Measurements from ENCODE around the gene PSMD5. TPM values are rescaled to one million over a fixed set of nuclear protein-coding genes. Genes with fewer than 3 reads are reported as not detected.

PSMD5 gene
- total RNA-seq, 1 experiment from 2014 or later = 86.4 TPM

- POLR2A ChIA-PET (ENCODE audit: unreplicated experiment) = no interaction called here
- no peak overlapping the region for H3K27ac ChIP-seq
- H3K4me3 ChIP-seq = no peak overlapping the region
- H3K79me2 ChIP-seq (ENCODE audit: low read depth) = no peaks in the 10 kb centered on the region
- intact Hi-C loops (cut with micrococcal nuclease; ENCODE audit: unreplicated experiment) = no loop called here
- CTCF ChIA-PET = no interaction called here
- no peak for DNase-seq
- no peaks in the 10 kb centered on the region for H3K4me1 ChIP-seq (replicated peaks; ENCODE audit: insufficient read depth)
- no peak overlapping the region for H2AFZ ChIP-seq
- H3K9me3 ChIP-seq (ENCODE audit: insufficient read depth, low read depth) = no peaks in the 10 kb centered on the region
- no peaks in the 10 kb centered on the region for H4K20me1 ChIP-seq (ENCODE audit: insufficient read depth)
- TF ChIP-seq EZH2 (IDR thresholded peaks at IDR 0.05; ENCODE audit: low read depth) (no peak), CTCF (conservative IDR thresholded peaks at IDR 0.05) (no peak)
- H3K27me3 ChIP-seq (ENCODE audit: insufficient read depth, low read depth) = no peaks in the 10 kb centered on the region
- H3F3A ChIP-seq (ENCODE audit: insufficient read depth, low read depth) = no peaks in the 10 kb centered on the region; the same call in 1 of the 2 replicates
- H3K4me2 ChIP-seq = no peak overlapping the region
- no peaks in the 10 kb centered on the region for H3K9me2 ChIP-seq (ENCODE audit: insufficient read depth)
- no TSS peak for BruUV-seq (replicated peaks)
- H3K36me3 ChIP-seq (ENCODE audit: low read depth) = 0 out of 2 replicates have a peak, but pooled peaks cover 11% of the 10 kb centered on the region
These were observed 7.6 kb upstream of the PSMD5 start for GRCh38 chr9:120850315-120850714.

- Histone ChIP-seq H2AFZ (no peak overlapping the region), H3K9me3 (ENCODE audit: insufficient read depth, low read depth) (no peaks in the 10 kb centered on the region), H4K20me1 (ENCODE audit: insufficient read depth) (no peaks in the 10 kb centered on the region; the same call in none of the 2 replicates), H3K4me2 (no peak overlapping the region), H3K4me1 (replicated peaks; ENCODE audit: insufficient read depth) (peaks cover 13% of the 10 kb centered on the region), H3K27ac (no peak overlapping the region), H3F3A (ENCODE audit: insufficient read depth, low read depth) (peaks cover 18% of the 10 kb centered on the region), H3K4me3 (no peak overlapping the region), H3K27me3 (ENCODE audit: insufficient read depth, low read depth) (no peaks in the 10 kb centered on the region), H3K9me2 (ENCODE audit: insufficient read depth) (no peaks in the 10 kb centered on the region), H3K79me2 (ENCODE audit: low read depth) (peaks cover 23% of the 10 kb centered on the region), H3K36me3 (ENCODE audit: low read depth) (0 out of 2 replicates have a peak, but pooled peaks cover 6% of the 10 kb centered on the region)
- intact Hi-C loops (cut with micrococcal nuclease; ENCODE audit: unreplicated experiment) = no loop called here
- BruUV-seq (replicated peaks) = no TSS peak
- ChIA-PET CTCF (no interaction called here), POLR2A (ENCODE audit: unreplicated experiment) (interaction anchor here (0.7 to 0.8 kb wide), 2 partner anchors 24 to 43 kb away, joined by 3 to 5 read pairs; no protein-coding TSS in a partner anchor)
- no peak for TF ChIP-seq CTCF (conservative IDR thresholded peaks at IDR 0.05)
- no peak for TF ChIP-seq EZH2 (IDR thresholded peaks at IDR 0.05; ENCODE audit: low read depth)
- DNase-seq = no peak
These were observed 4.2 kb upstream of the PSMD5 start for GRCh38 chr9:120846906-120847305.

GRCh38 chr9:120846251-120846889, 3.6 kb upstream of the PSMD5 start:
- intact Hi-C loops (cut with micrococcal nuclease; ENCODE audit: unreplicated experiment) = no loop called here
- no TSS peak for BruUV-seq (replicated peaks)

More at GRCh38 chr9:120846251-120846889, 3.6 kb upstream of the PSMD5 start:
- Histone ChIP-seq H3K9me2 (ENCODE audit: insufficient read depth) (no peaks in the 10 kb centered on the region), H3K27me3 (ENCODE audit: insufficient read depth, low read depth) (no peaks in the 10 kb centered on the region), H3K4me3 (no peak overlapping the region), H3F3A (ENCODE audit: insufficient read depth, low read depth) (peaks cover 18% of the 10 kb centered on the region), H4K20me1 (ENCODE audit: insufficient read depth) (no peaks in the 10 kb centered on the region; the same call in none of the 2 replicates), H2AFZ (no peak overlapping the region), H3K9me3 (ENCODE audit: insufficient read depth, low read depth) (no peaks in the 10 kb centered on the region), H3K4me1 (replicated peaks; ENCODE audit: insufficient read depth) (peaks cover 19% of the 10 kb centered on the region), H3K4me2 (no peak overlapping the region), H3K79me2 (ENCODE audit: low read depth) (peaks cover 29% of the 10 kb centered on the region), H3K36me3 (ENCODE audit: low read depth) (0 out of 2 replicates have a peak, but pooled peaks cover 6% of the 10 kb centered on the region), H3K27ac (no peak overlapping the region)
- TF ChIP-seq CTCF (conservative IDR thresholded peaks at IDR 0.05) (no peak), EZH2 (IDR thresholded peaks at IDR 0.05; ENCODE audit: low read depth) (no peak)
- ChIA-PET POLR2A (ENCODE audit: unreplicated experiment) (interaction anchor here (0.7 to 0.8 kb wide), 2 partner anchors 25 to 43 kb away, joined by 3 to 5 read pairs; no protein-coding TSS in a partner anchor), CTCF (no interaction called here)
- no peak for DNase-seq

Data from PC-9 (cell line).